Colonic mucosa (tissue), 4 donors: ENCODE results near the gene COMMD7. TPM values are rescaled to one million over a fixed set of nuclear protein-coding genes. Genes with fewer than 3 reads are reported as not detected.

Experiments used
- DNase-seq: peaks from one replicate; pipeline ENCODE4 v3.0.0-alpha.2; 2020
- H3K27ac ChIP-seq: fragments of 200-600 bp; one replicate; pipeline ENCODE4 v1.8.0; 2021
- H3K27me3 ChIP-seq: fragments of 200-600 bp; one replicate; pipeline ENCODE4 v1.8.0; 2021
- H3K36me3 ChIP-seq: fragments of 200-600 bp; one replicate; pipeline ENCODE4 v1.8.0; 2021
- H3K4me1 ChIP-seq: fragments of 200-600 bp; one replicate; pipeline ENCODE4 v1.8.0; 2021; ENCODE audit warnings: mild to moderate bottlenecking
- H3K4me3 ChIP-seq: fragments of 200-600 bp; one replicate; pipeline ENCODE4 v1.8.0; 2021
- H3K9ac ChIP-seq, 2 donors: one replicate each; pipeline ENCODE4 v1.7.0; 2013; ENCODE audit warnings: control low read depth in 2 of 2, low read depth in 2 of 2, low read length in 2 of 2
- H3K9me3 ChIP-seq: fragments of 200-600 bp; one replicate; pipeline ENCODE4 v1.8.0; 2021
- intact Hi-C: fragments of 100-400 bp; cut with DNase I; formaldehyde crosslinking; loops from one replicate; pipeline ENCODE4 v1.14.1; 2022
- total RNA-seq, 2 donors: library from RNA; stranded (reverse); fragmentation: NEBNext Ultra II Directional in 1 of 2; extraction: Animal tissue kit (Norgen Biotek cat#: 25700) in 1 of 2; gene quantifications; one replicate each; pipeline ENCODE4 v1.2.1, GENCODE V29; 2021
- TF ChIP-seq, protein P1 (sequence below): fragments of 200-600 bp; IDR thresholded peaks from one replicate; pipeline ENCODE4 v1.8.0; 2022; ENCODE audit warnings: antibody characterized with exemption, mild to moderate bottlenecking
- donor health status: healthy.
- donor health status: DM: no; HTN: no; CAD: no.
- donor health status: DM: no; HTN: no; CAD: no.

The COMMD7 gene
- total RNA-seq, 2 donors from 2014 or later = 28.9 to 43.8 TPM

DNA sequence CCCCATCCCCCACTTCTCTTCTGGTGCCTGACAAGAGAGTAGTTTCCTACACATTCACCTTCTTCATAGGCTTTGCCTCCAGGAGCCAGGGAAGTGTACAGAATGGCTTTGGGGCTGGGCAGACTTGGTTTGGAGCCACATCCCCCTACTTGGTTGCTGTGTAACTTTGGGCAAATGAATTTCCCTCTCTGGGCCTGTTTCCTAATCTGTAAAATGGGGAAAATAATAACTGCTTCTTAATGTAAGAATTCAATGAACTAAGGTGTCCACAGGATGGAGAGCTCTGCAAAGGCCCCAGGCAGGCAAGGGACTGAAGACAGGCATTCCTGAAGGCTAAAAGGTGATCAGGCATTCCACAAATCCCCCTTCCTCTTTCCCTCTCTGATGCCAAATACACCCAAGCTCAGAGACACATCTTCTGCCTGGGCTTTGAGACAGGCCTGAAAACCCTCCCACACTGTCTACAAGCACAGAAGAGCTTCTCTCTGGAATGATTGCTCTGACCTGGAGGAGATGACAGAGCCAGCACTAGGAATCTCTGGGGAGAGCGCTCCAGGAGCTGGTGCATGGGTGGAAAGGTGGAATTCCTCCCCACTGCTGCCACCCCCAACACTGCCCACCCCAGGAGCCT lies 62.6 kb downstream of the COMMD7 start:
- TF ChIP-seq, protein P1, sequence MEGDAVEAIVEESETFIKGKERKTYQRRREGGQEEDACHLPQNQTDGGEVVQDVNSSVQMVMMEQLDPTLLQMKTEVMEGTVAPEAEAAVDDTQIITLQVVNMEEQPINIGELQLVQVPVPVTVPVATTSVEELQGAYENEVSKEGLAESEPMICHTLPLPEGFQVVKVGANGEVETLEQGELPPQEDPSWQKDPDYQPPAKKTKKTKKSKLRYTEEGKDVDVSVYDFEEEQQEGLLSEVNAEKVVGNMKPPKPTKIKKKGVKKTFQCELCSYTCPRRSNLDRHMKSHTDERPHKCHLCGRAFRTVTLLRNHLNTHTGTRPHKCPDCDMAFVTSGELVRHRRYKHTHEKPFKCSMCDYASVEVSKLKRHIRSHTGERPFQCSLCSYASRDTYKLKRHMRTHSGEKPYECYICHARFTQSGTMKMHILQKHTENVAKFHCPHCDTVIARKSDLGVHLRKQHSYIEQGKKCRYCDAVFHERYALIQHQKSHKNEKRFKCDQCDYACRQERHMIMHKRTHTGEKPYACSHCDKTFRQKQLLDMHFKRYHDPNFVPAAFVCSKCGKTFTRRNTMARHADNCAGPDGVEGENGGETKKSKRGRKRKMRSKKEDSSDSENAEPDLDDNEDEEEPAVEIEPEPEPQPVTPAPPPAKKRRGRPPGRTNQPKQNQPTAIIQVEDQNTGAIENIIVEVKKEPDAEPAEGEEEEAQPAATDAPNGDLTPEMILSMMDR = no peak
- Histone ChIP-seq H3K9ac (no peak overlapping the region), H3K27me3 (no peaks in the 10 kb centered on the region), H3K9me3 (no peaks in the 10 kb centered on the region), H3K4me1 (no peaks in the 10 kb centered on the region), H3K27ac (no peak overlapping the region), H3K36me3 (no peaks in the 10 kb centered on the region), H3K4me3 (no peak overlapping the region)
- intact Hi-C loops = no loop called here
- no peak for DNase-seq

DNA sequence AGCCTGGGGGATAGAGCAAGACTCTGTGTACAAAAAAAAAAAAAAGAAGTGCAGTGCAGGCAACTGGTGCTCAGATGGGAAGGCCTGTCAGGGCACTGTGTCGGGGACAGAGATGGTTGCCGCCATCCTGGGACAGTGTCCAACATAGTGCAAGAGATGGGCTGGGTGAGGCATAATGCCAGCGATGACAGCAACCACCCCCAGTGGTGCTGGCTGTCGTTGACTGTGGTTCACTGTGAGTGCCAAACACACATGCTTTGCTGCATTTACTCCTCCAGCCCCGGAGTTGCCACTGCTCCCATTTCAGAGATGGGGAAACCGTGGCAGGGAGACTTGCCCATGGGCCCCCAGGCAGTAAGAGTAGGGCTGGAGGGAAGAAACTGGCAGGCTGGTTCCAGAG lies 64.3 kb downstream of the COMMD7 start:
- H3K9ac ChIP-seq = no peak overlapping the region
- TF ChIP-seq, protein P1 = no peak

DNA sequence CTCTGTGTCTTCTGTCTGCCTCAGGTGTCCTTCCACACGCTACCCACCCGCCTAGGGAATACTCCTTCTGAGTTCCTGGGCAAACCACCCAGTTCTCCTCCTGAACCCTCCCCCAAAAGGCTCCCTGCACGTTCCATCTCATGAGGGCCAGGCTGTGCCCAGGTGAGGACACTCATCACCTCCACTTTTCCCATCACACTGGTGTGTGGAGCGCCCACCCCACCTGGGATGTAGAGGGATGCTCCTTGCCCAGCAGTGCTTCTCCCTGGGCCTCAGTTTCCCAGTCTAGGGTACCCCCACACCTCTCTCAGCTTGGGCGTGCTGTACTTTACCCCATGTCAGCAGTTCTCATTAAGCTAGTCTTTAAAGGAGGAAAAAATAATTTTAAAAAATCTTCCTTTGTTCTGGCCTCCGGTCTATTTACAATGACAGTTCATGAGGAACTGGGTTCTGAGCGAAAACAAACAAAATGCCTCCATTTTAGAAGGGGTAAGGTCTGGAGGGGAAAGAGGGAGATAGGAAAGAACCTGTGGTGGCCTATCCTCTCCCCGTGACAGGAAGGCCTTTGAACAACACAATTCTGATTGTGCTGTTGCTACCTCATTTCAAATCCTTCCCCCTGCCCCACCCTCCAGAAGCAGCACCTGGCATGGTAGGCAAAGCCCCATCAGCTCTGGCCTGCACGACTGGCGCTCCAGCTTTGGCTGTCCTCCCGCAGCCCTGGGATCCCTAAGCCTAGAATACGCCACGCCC lies 67.9 kb downstream of the COMMD7 start:
- DNase-seq = no peak
- H3K4me3 ChIP-seq = no peak overlapping the region
- H3K36me3 ChIP-seq = no peaks in the 10 kb centered on the region
- TF ChIP-seq, protein P1 = no peak
- H3K27me3 ChIP-seq = no peaks in the 10 kb centered on the region
- no peak overlapping the region for H3K9ac ChIP-seq
- H3K4me1 ChIP-seq = no peaks in the 10 kb centered on the region
- H3K9me3 ChIP-seq = no peaks in the 10 kb centered on the region
- intact Hi-C loops = loop anchor here (2.0 kb wide), 1 partner anchor 101 kb away; no protein-coding TSS in a partner anchor
- H3K27ac ChIP-seq = no peak overlapping the region

More for the DNA sequence above, 64.3 kb downstream of the COMMD7 start:
- intact Hi-C loops = no loop called here
- Histone ChIP-seq H3K4me1 (no peaks in the 10 kb centered on the region), H3K36me3 (no peaks in the 10 kb centered on the region), H3K9me3 (no peaks in the 10 kb centered on the region), H3K27me3 (no peaks in the 10 kb centered on the region), H3K4me3 (no peak overlapping the region), H3K27ac (no peak overlapping the region)
- DNase-seq = no peak

DNA sequence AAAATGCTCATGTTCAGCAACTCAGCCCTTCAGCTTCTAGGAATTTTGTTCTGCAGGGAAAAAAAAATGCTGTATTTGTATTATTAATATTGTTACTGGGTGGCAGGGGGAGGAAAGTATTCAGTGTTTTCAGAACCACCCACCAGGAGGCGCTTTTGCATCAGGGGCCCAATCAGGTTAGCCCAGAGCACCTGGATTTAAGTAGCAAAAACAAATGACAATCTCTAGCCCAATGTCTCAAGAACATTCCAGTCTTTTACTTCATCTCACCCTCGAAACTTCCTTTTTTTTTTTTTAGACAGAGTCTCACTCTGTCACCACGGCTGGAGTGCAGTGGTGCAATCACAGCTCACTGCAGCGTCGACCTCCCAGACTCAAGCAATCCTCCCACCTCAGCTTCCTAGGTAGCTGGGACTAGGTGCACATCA lies 68.9 kb downstream of the COMMD7 start:
- H3K27me3 ChIP-seq = no peaks in the 10 kb centered on the region
- H3K4me3 ChIP-seq = no peak overlapping the region
- intact Hi-C loops = loop anchor here (2.0 kb wide), 1 partner anchor 102 kb away; no protein-coding TSS in a partner anchor
- TF ChIP-seq, protein P1 = peak; percentile 53
- peak; percentile 66 for DNase-seq
- H3K4me1 ChIP-seq = no peaks in the 10 kb centered on the region
- no peaks in the 10 kb centered on the region for H3K9me3 ChIP-seq
- H3K27ac ChIP-seq = no peak overlapping the region
- H3K36me3 ChIP-seq = no peaks in the 10 kb centered on the region
- H3K9ac ChIP-seq = no peak overlapping the region

DNA sequence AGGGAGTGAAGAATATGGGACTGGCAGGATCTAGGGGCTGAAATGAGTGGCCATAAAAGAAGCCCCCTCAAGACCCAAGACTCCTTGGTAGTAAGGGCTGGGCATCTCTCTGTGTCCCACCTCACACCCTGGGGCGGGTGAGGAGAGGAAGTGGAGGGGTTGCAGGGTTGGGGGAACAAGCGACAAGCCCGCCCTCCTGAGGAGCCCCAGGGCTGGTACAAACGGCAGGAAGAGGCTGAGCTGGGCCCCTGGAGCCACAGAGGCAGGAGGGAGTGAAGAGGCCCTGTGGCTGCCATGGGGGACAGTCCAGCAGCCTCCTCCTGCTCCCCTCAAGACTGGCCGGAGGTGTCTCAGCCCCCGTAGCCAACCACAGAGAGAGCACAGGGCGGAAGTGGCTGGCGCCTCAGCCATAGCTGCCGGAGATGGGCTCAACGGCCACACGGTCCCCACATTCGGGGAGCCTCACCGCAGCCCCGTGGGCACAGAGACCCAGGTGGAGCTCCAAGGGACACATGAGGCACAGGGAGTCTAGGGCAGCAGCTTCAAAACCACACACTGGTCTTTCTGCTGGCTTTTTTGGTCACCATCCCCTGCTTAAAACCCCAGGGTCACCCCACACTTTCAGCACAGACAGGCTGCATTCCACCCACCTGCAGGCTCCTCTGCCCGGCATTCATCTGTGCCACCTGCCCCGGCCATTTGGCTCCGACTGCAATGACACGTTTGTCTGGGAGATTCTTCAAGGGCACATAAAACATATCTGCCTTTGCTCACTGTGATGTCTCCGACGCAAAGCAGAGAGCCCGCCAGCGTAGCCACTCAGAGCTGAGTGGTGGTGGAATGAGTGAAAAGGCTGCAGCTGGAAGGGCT lies 70.0 kb downstream of the COMMD7 start:
- no peak for DNase-seq
- no peaks in the 10 kb centered on the region for H3K4me1 ChIP-seq
- H3K36me3 ChIP-seq = no peaks in the 10 kb centered on the region
- H3K4me3 ChIP-seq = no peak overlapping the region
- H3K9ac ChIP-seq = no peak overlapping the region
- TF ChIP-seq, protein P1 = no peak
- H3K27ac ChIP-seq = no peak overlapping the region
- H3K27me3 ChIP-seq = no peaks in the 10 kb centered on the region
- intact Hi-C loops = no loop called here
- no peaks in the 10 kb centered on the region for H3K9me3 ChIP-seq
